ENCODE measurements around the gene TMEM132D. TPM values are rescaled to one million over a fixed set of nuclear protein-coding genes. Genes with fewer than 3 reads are reported as not detected.

The TMEM132D gene
- total RNA-seq, 1 donor from 2014 or later = 1.0 TPM

GRCh38 chr12:129830796-129831195 lies 73.0 kb downstream of the TMEM132D start:
- no peak overlapping the region for H3K4me3 ChIP-seq
- no peaks in the 10 kb centered on the region for H3K9me3 ChIP-seq
- H3K4me1 ChIP-seq = no peaks in the 10 kb centered on the region
- intact Hi-C loops (cut with DNase I) = no loop called here
- ATAC-seq (peak; percentile 24), DNase-seq (no peak)
- no peak for TF ChIP-seq CTCF (IDR thresholded peaks at IDR 0.05)
- H3K27me3 ChIP-seq = no peaks in the 10 kb centered on the region
- no peak overlapping the region for H3K27ac ChIP-seq
- no peaks in the 10 kb centered on the region for H3K36me3 ChIP-seq

GRCh38 chr12:129827866-129828384 lies 75.9 kb downstream of the TMEM132D start:
- Histone ChIP-seq H3K27ac (no peak overlapping the region), H3K9me3 (no peaks in the 10 kb centered on the region), H3K4me3 (no peak overlapping the region), H3K4me1 (no peaks in the 10 kb centered on the region), H3K27me3 (no peaks in the 10 kb centered on the region), H3K36me3 (no peaks in the 10 kb centered on the region)
- ATAC-seq (no peak), DNase-seq (no peak)
- TF ChIP-seq CTCF (IDR thresholded peaks at IDR 0.05) = no peak
- intact Hi-C loops (cut with DNase I) = no loop called here

- no peaks in the 10 kb centered on the region for H3K36me3 ChIP-seq
- H3K27ac ChIP-seq = no peak overlapping the region
- DNase-seq (no peak), ATAC-seq (peak; percentile 22)
- no peaks in the 10 kb centered on the region for H3K4me1 ChIP-seq
- no peaks in the 10 kb centered on the region for H3K9me3 ChIP-seq
- H3K27me3 ChIP-seq = no peaks in the 10 kb centered on the region
- TF ChIP-seq CTCF (IDR thresholded peaks at IDR 0.05) = no peak
- intact Hi-C loops (cut with DNase I) = no loop called here
- no peak overlapping the region for H3K4me3 ChIP-seq
Observed at GRCh38 chr12:129827102-129827865, 76.5 kb downstream of the TMEM132D start.

DNA sequence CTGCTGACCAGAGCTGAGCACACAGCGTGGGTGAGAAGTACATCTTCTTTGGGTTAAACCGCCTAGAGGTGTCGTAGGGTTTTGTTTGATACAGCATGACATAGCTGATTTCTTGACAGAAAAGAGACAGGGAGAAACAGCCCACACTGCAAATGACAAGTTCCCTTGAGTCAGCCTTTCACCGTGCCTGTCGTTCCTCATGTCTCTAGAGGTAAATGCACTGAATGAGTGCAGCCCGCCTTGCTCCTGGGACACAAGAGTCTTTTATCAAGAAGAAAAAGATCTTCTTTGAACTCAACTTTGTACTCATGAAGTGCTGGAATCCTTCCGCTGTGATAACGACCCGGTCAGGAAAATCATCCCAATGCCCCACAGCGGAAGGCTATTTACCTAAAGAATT lies 77.6 kb downstream of the TMEM132D start:
- Histone ChIP-seq H3K9me3 (no peaks in the 10 kb centered on the region), H3K27ac (no peak overlapping the region), H3K27me3 (no peaks in the 10 kb centered on the region), H3K4me3 (no peak overlapping the region), H3K36me3 (no peaks in the 10 kb centered on the region), H3K4me1 (no peaks in the 10 kb centered on the region)
- ATAC-seq (no peak), DNase-seq (no peak)
- intact Hi-C loops (cut with DNase I) = no loop called here
- TF ChIP-seq CTCF (IDR thresholded peaks at IDR 0.05) = no peak

DNA sequence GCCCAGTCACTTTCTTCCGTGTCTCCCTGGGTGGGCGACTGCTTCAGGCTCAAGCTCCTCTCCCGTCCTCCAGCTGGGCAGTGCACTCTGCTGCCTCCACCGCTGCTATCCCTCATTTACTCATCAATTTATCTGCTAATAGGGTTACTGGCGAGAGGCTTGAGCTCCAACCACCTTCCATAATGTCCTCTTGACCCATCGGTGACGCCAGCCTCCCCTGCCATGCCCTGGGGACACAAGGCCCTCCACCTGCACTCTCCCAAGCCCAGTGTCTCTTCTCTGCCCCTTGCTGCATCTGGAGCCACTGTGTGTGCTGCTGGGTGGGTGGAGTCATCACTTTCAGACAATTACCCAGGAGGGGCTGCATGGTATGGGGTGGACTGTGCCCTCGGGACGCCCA lies 78.5 kb downstream of the TMEM132D start:
- no peak for TF ChIP-seq CTCF (IDR thresholded peaks at IDR 0.05)
- Histone ChIP-seq H3K4me1 (no peaks in the 10 kb centered on the region), H3K9me3 (no peaks in the 10 kb centered on the region), H3K36me3 (no peaks in the 10 kb centered on the region), H3K27ac (no peak overlapping the region), H3K4me3 (no peak overlapping the region), H3K27me3 (no peaks in the 10 kb centered on the region)
- no peak for DNase-seq
- no peak for ATAC-seq
- intact Hi-C loops (cut with DNase I) = no loop called here
